ENCODE data around the gene KLHL40. TPM values are rescaled to one million over a fixed set of nuclear protein-coding genes. Genes with fewer than 3 reads are reported as not detected.
A peak's percentile ranks its signal among the peaks of the same experiment; 100 is the strongest.

KLHL40 gene, protein sequence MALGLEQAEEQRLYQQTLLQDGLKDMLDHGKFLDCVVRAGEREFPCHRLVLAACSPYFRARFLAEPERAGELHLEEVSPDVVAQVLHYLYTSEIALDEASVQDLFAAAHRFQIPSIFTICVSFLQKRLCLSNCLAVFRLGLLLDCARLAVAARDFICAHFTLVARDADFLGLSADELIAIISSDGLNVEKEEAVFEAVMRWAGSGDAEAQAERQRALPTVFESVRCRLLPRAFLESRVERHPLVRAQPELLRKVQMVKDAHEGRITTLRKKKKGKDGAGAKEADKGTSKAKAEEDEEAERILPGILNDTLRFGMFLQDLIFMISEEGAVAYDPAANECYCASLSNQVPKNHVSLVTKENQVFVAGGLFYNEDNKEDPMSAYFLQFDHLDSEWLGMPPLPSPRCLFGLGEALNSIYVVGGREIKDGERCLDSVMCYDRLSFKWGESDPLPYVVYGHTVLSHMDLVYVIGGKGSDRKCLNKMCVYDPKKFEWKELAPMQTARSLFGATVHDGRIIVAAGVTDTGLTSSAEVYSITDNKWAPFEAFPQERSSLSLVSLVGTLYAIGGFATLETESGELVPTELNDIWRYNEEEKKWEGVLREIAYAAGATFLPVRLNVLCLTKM
- not detected in 2 replicates for total RNA-seq (2013; cell fraction: nucleolus; rRNA removed)
- total RNA-seq (2014; rRNA removed): not detected in 2 replicates
- total RNA-seq (2014; rRNA removed; fragmentation: Illumina TruSeq; extraction: Trizol): not detected in 2 replicates
- total RNA-seq (2021): not detected in 2 replicates
- not detected for polyA plus RNA-seq (2011; ENCODE audit: low read depth)
- polyA plus RNA-seq (2011; rRNA removed): not detected in 2 replicates
- not detected in 2 replicates for polyA plus RNA-seq (2011; cell fraction: cytosol; rRNA removed)
- polyA plus RNA-seq (2011; cell fraction: nucleus; rRNA removed): not detected in 2 replicates
- not detected in 2 replicates for polyA plus RNA-seq (2012)
- not detected in 2 replicates for polyA plus RNA-seq (2014; fragmentation: Illumina TruSeq; extraction: Trizol)
- polyA plus RNA-seq (2014; fragmentation: Nextera tagmentation; extraction: Ambion mirVana): not detected
- not detected in 2 replicates for polyA plus RNA-seq (2014; rRNA removed)
- not detected for polyA plus RNA-seq (2016; fragmentation: Nextera tagmentation; extraction: Ambion mirVana)
- not detected in 2 replicates for polyA minus RNA-seq (2011; rRNA and poly(A)+ RNA removed)
- not detected in 2 replicates for polyA minus RNA-seq (2011; cell fraction: cytosol; rRNA and poly(A)+ RNA removed)
- not detected in 2 replicates for polyA minus RNA-seq (2011; cell fraction: nucleus; rRNA and poly(A)+ RNA removed)
- Bru-seq, nascent RNA: percentile 10 among the genes with signal in this experiment
- BruChase-seq, experiment 1, labeled RNA remaining after a 6-hour chase: not detected
- BruChase-seq, experiment 2, labeled RNA remaining after a 2-hour chase: not detected
- long read RNA-seq, experiment 1: 0 reads
- long read RNA-seq, experiment 2: 0 reads

DNA sequence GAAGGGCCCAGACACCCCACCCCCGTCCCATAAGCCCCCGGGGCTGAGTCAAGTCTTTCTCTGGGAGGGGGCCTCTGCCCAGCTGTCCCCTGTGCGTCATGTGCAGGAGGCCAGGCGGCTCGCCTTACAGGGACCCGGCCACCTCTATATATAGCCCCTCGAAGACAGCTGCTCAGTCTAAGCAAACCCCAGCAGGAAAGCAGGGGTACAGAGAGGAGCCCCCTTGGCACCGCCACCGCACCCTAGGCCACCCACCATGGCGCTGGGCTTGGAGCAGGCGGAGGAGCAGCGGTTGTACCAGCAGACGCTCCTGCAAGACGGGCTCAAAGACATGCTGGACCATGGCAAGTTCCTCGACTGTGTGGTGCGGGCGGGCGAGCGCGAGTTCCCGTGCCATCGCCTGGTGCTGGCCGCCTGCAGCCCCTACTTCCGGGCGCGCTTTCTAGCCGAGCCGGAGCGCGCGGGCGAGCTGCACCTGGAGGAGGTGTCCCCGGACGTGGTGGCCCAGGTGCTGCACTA lies at the start of gene KLHL40:
Gene KLHL40, plus strand, starts transcription at position 175 of the 519 bp plus-strand sequence. Its CDS starts 82 bp downstream, at position 257.
- ChIA-PET CTCF (no interaction called here), POLR2A (no interaction called here), RAD21 (ENCODE audit: unreplicated experiment) (no interaction called here), SMC1A (ENCODE audit: uncharacterized antibody, unreplicated experiment) (no interaction called here)
- H3K36me3 ChIP-seq (ENCODE audit: control insufficient read depth in 2 of 2, insufficient read depth in 2 of 2, low read length in 1 of 2): no peaks in the 10 kb centered on the region
- ATAC-seq (no peak), DNase-seq (ENCODE audit: low read depth, low spot score) (no peak), FAIRE-seq (no peak)
- in situ Hi-C loops (cut with MboI) (no loop called here), intact Hi-C loops (cut with micrococcal nuclease; ENCODE audit: unreplicated experiment) (no loop called here)
- no peak within 1 kb of the TSS for H3K4me3 ChIP-seq
- no TSS peak for BruUV-seq (replicated peaks)
- H3K4me1 ChIP-seq (ENCODE audit: control insufficient read depth, insufficient read depth, low read length): no peaks in the 10 kb centered on the region
- no peaks in the 10 kb centered on the region for H3K27me3 ChIP-seq (replicated peaks in 1 of 2; ENCODE audit: control insufficient read depth in 2 of 2, insufficient read depth in 2 of 2, low read length in 1 of 2)
- WGBS (ENCODE audit: insufficient coverage, insufficient replicate concordance, low lambda C conversion rate, missing lambda C conversion rate): 35% methylated on average over 34 of the region's 34 CpGs
- H3K4me2 ChIP-seq (ENCODE audit: control insufficient read depth, insufficient read depth): no peak within 1 kb of the TSS
- no peaks in the 10 kb centered on the region for H3K9me3 ChIP-seq (replicated peaks; ENCODE audit: control insufficient read depth, insufficient read depth, low read length)
- TF ChIP-seq BRCA1 (IDR thresholded peaks at IDR 0.05; ENCODE audit: low read depth, low read length) (no peak), YBX1 (IDR thresholded peaks at IDR 0.05) (no peak), LARP7 (IDR thresholded peaks at IDR 0.05) (no peak), MYC (IDR thresholded peaks at IDR 0.05; ENCODE audit: insufficient read depth, insufficient read length, insufficient replicate concordance, low read length, severe bottlenecking) (no peak), RAD51 (IDR thresholded peaks at IDR 0.05) (no peak), ASH2L (IDR thresholded peaks at IDR 0.05; ENCODE audit: borderline replicate concordance, low read depth) (no peak), ATF7 (IDR thresholded peaks at IDR 0.05; ENCODE audit: low read depth) (no peak), MTA3 (IDR thresholded peaks at IDR 0.05; ENCODE audit: borderline replicate concordance, low read length) (no peak), POU2F2 (IDR thresholded peaks at IDR 0.05; ENCODE audit: borderline replicate concordance, low read depth, low read length) (no peak), ZNF24 (IDR thresholded peaks at IDR 0.05) (no peak), POLR2AphosphoS5 (IDR thresholded peaks at IDR 0.05; ENCODE audit: low read length) (no peak)
- TF ChIP-seq, protein P1, sequence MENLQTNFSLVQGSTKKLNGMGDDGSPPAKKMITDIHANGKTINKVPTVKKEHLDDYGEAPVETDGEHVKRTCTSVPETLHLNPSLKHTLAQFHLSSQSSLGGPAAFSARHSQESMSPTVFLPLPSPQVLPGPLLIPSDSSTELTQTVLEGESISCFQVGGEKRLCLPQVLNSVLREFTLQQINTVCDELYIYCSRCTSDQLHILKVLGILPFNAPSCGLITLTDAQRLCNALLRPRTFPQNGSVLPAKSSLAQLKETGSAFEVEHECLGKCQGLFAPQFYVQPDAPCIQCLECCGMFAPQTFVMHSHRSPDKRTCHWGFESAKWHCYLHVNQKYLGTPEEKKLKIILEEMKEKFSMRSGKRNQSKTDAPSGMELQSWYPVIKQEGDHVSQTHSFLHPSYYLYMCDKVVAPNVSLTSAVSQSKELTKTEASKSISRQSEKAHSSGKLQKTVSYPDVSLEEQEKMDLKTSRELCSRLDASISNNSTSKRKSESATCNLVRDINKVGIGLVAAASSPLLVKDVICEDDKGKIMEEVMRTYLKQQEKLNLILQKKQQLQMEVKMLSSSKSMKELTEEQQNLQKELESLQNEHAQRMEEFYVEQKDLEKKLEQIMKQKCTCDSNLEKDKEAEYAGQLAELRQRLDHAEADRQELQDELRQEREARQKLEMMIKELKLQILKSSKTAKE (IDR thresholded peaks at IDR 0.05; ENCODE audit: low read depth, poor library complexity, severe bottlenecking): no peak
- TF ChIP-seq, protein P2, sequence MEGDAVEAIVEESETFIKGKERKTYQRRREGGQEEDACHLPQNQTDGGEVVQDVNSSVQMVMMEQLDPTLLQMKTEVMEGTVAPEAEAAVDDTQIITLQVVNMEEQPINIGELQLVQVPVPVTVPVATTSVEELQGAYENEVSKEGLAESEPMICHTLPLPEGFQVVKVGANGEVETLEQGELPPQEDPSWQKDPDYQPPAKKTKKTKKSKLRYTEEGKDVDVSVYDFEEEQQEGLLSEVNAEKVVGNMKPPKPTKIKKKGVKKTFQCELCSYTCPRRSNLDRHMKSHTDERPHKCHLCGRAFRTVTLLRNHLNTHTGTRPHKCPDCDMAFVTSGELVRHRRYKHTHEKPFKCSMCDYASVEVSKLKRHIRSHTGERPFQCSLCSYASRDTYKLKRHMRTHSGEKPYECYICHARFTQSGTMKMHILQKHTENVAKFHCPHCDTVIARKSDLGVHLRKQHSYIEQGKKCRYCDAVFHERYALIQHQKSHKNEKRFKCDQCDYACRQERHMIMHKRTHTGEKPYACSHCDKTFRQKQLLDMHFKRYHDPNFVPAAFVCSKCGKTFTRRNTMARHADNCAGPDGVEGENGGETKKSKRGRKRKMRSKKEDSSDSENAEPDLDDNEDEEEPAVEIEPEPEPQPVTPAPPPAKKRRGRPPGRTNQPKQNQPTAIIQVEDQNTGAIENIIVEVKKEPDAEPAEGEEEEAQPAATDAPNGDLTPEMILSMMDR (IDR thresholded peaks at IDR 0.05 in 2 of 3, conservative IDR thresholded peaks at IDR 0.05 in 1 of 3; ENCODE audit: control insufficient read depth in 2 of 3, extremely low read depth in 1 of 3, insufficient read depth in 1 of 3, low read depth in 3 of 3, low read length in 3 of 3): no peak
- H2AFZ ChIP-seq (ENCODE audit: control insufficient read depth, low read depth, low read length): no peak within 1 kb of the TSS
- no peaks in the 10 kb centered on the region for H4K20me1 ChIP-seq (ENCODE audit: control insufficient read depth, insufficient read depth)
- no peaks in the 10 kb centered on the region for H3K79me2 ChIP-seq (ENCODE audit: control insufficient read depth, insufficient read depth, low read length)
- no peak within 1 kb of the TSS for H3K9ac ChIP-seq (ENCODE audit: control insufficient read depth, insufficient read depth, low read length)
- H3K27ac ChIP-seq (ENCODE audit: control insufficient read depth, insufficient read depth): no peak within 1 kb of the TSS
